ENCODE results near the gene RHOV.

Gene RHOV, protein sequence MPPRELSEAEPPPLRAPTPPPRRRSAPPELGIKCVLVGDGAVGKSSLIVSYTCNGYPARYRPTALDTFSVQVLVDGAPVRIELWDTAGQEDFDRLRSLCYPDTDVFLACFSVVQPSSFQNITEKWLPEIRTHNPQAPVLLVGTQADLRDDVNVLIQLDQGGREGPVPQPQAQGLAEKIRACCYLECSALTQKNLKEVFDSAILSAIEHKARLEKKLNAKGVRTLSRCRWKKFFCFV

GRCh38 chr15:40873694-40874561, at the start of gene RHOV:
Gene RHOV (minus strand): TSS chr15:40874234. CDS start chr15:40874139, 95 bp downstream.
- peak; percentile 52 for DNase-seq

- DNase-seq = no peak
Observed at GRCh38 chr15:40923551-40923950, 49.5 kb upstream of the RHOV start.

- no peak for DNase-seq
Observed at GRCh38 chr15:40922608-40923005, 48.6 kb upstream of the RHOV start.

GRCh38 chr15:40921949-40922607, 48.0 kb upstream of the RHOV start:
- no peak for DNase-seq

- no peak for DNase-seq
Observed at GRCh38 chr15:40918799-40919392, 44.9 kb upstream of the RHOV start.

GRCh38 chr15:40918146-40918798, 44.2 kb upstream of the RHOV start:
- no peak for DNase-seq

- DNase-seq = no peak
Observed at GRCh38 chr15:40917585-40917984, 43.6 kb upstream of the RHOV start.

DNA sequence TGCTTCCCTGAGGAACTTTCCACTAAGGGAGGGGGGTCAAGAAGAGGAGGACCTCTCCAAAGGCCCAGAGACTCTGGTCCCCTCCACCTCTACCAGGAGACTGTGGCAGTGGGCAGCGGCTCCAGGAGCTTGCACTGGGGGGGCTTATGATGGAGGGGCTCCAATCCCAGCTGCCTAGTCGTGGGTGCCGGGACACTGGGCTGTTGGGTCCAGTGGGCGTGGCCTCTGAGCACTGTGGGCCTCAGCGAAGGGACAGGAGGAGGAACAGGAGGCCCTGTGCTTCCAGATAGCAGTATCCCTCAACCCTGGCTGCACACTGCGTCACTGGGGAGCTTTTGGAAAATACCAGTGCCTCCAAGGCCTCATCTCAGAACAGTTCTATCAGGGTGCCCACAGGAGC, 41.6 kb upstream of the RHOV start:
- no peak for DNase-seq

DNA sequence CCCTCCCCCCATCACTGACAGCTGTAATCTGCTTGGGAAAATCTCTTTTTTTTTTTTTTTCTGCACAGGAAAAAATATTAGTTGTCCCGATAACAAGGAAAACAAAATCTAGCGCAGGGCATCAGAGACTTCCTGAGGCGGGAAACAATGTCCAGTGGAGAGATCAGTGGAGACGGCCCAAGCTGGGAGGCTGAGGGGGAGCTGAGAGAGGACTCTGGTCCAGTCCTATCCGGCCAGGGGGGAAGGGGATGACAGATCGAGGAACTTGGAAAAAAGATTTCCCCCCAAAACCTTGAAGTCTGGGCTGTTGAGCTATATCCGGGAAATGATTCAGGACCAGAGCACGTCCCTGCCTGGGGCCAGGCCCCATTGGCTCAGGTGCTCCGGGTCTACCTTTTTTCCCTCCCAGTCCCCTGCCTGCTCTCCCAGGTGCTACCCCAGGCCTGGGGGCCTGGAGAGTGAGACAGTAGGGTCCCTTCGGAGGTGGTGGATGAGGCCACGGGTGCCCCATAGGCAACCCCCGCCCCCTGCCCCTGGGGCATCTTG, 41.2 kb upstream of the RHOV start:
- DNase-seq = no peak

- DNase-seq = no peak
Observed at GRCh38 chr15:40914486-40914885, 40.5 kb upstream of the RHOV start.

GRCh38 chr15:40914013-40914412, 40.0 kb upstream of the RHOV start:
- DNase-seq = no peak

- no peak for DNase-seq
Observed at GRCh38 chr15:40912478-40912877, 38.4 kb upstream of the RHOV start.

GRCh38 chr15:40911693-40912092, 37.7 kb upstream of the RHOV start:
- DNase-seq = no peak

GRCh38 chr15:40911141-40911540, 37.1 kb upstream of the RHOV start:
- DNase-seq = no peak

- DNase-seq = peak; percentile 46
Observed at GRCh38 chr15:40909662-40910630, 35.9 kb upstream of the RHOV start.

DNA sequence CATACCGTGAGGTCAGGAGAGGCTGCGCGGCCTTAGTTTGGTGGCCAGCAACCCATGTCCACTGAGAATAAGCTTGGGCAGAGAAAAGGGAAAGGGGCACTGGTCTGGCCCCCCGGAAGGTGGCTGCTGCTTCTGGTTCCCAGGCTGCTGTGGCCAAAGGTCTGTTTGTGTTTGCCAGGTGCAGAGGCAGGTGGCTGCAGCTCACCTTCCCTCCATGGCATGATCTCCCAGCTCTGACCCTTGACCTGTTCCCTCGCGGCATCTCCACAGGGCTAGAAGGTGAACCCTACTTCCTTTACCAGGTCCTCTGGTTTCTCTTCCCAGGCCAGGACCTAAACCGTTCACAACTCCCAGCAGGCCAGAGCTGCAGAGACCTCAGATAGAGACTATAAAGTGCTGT, 34.1 kb upstream of the RHOV start:
- DNase-seq = no peak

- DNase-seq = peak; percentile 70
Observed at GRCh38 chr15:40906991-40907802, 33.2 kb upstream of the RHOV start.

DNA sequence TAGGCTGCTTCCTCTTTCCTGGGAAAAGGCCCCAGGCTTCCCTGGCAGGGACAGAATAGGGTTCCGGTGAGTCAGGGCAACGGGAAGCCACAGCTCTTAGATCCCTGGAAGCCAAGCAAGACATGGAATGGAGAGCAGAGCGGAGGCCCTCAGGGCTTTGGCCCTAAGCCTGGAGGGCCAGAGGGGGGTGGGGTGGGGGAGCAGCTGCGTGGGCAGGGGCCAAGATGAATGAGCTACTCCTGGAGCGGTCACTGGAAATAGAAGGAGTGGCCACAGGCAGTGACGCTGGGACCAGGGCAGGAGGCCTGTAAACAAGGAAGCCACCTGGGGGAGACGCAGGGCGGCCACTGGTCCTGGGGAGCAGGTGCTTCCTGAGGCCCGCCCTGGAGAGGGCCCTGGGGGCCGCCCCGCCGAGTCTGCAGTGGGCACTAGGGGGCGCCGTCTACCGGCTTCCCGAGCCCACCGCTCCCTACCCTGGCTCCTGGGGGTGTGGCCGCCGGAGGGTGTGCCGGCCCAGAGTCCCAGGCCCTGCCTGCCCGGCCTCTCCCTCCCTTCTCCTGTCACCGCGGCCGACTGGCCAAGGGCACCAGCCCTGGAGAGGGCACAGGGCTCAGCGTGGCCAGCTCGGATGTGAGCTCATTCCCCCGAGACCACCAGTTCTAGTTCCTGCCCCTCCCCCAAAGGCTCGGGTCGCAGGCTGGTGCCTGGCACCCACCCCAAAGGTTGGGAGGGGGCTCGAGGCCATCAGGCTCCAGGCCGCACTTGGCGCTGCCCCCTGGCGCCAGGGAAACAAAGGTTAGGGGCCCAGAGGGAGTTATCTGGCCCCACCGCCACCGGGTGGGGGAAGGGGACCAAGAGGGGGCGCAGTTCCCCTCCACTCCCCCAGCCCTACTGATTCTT, 32.3 kb upstream of the RHOV start:
- DNase-seq = peak; percentile 83

- no peak for DNase-seq
Observed at GRCh38 chr15:40904552-40905201, 30.6 kb upstream of the RHOV start.
